NOMO-1 (cell line): ENCODE data around the gene TRIM3.
"Not testable (repeated sequence)": the region's sequence is repeated elsewhere in the genome, so short reads cannot be mapped to it uniquely, and the experiment has no call there.

Experiments
- DNase-seq, 2 experiments: peaks; one replicate each; lab custom pipeline; 2025; ENCODE audit not compliant: unreplicated experiment in 2 of 2; lab: John Stamatoyannopoulos, UW

TRIM3 gene

DNA sequence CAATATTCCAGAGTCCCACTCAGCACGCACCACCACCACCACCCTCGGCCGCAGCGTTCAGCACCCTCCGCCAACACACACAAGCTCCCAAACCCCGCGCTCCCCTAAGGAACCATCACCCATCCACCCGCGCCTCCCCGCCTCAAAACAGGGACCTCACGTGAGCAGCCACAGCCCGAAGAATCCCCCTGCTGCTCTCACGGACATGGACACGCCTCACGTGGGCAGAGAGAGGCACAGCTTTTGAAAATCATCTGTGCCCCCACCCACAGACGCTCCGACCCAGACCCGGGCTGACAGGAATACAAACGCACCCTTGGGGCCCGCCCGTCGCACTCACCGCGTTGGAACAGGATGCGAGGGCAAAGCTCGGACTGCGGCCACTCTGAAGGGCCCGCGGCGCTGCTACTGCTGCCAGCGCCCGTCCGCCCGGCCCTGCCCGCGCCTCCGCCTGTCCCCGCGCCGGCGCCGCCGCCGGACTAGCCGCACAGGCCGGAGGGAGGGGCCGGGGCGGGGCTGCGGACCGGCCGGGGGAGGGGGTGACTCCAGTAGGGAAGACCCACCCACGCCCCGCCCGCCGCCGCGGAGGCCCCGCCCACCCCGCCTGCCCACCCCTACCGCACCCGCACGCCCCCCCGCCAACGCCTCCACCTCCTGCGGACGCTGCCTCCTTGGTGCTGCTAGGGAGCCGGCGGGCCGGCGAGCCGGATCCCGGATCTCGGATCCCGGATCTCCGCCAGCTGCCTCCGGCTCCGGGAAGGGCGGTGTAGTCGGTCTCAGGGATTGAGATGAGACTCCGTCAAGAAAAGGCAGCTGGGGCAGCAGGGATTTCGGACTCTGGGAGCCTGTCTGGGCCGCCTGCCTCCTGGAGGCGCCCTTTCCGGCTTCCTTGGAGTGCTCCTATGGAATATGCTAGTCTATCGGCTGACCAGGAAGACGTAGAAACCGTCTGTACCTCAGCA lies at the start of gene TRIM3:
TRIM3 (minus strand) TSS at position 491 of the 962 bp plus-strand sequence. CDS start 8,246 bp downstream, outside the sequence.
- peak; percentile 28 to 61 for DNase-seq

- DNase-seq, result no peak
These were observed 49.5 kb upstream of the TRIM3 start for GRCh38 chr11:6523253-6523652.

DNA sequence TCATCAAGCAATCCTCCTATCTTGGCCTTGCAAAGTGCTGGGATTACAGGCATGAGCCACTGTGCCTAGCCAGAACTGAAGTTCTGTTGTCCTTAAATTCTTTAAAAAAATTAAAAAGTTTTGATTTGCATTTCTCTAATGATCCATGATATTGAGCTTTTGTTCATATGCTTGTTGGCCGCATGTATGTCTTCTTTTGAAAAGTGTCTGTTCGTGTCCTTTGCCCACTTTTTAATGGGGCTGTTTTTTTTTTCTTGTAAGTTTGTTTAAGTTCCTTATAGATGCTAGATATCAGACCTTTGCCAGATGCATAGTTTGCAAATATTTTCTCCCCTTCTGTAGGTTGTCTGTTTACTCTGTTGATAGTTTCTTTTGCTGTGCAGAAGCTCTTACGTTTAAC lies 48.2 kb upstream of the TRIM3 start:
- not testable (repeated sequence) for DNase-seq

DNA sequence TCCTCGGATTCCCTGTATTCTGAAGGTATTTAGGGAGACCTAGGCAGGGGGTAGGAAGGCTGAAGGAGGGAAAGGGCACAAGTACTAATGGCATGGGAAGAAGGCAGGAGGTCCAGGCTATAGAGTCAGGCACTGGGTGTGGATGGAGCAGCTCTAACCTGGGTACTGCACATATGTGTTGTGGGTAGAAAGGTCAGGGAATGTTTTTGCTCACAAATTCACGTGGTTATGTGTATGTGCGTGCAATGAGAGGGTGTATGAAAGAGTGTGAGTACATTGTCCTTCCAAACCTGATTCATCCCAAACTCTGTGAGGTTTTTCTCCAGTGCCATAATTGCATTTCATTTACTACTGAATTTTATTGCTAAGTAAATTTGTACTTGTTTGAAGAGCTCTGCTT lies 46.5 kb upstream of the TRIM3 start:
- no peak for DNase-seq

DNA sequence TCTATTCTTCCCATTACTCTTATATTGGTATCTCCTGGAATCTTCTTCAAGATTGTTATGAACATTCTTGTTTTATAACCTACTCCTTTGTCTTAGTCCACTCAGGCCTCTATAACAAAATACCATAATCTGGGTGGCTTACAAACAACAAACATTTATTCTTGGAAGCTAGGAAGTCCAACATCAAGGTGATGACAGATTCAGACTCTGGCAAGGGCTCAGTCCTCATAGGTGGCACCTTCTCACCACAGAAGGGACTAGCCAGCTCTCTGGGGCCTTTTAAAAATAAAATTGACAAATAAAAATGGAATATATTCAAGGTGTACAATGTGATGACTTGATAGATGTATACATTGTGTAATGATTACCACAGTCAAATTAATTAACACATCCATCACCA lies 43.1 kb upstream of the TRIM3 start:
- DNase-seq, result no peak

- DNase-seq, result peak in 1 of 2 experiments; percentile 5
These were observed 32.0 kb upstream of the TRIM3 start for GRCh38 chr11:6505577-6506240.

- no peak for DNase-seq
These were observed 30.4 kb upstream of the TRIM3 start for GRCh38 chr11:6504166-6504565.

- DNase-seq, result no peak
These were observed 28.6 kb upstream of the TRIM3 start for GRCh38 chr11:6502382-6502781.

- DNase-seq, result no peak
These were observed 24.8 kb upstream of the TRIM3 start for GRCh38 chr11:6498544-6498943.

GRCh38 chr11:6498121-6498520 lies 24.4 kb upstream of the TRIM3 start:
- no peak for DNase-seq

GRCh38 chr11:6497069-6497839 lies 23.5 kb upstream of the TRIM3 start, which contains the start of gene DNHD1:
DNHD1 (plus strand) TSS chr11:6497280; CDS start chr11:6498216, 936 bp downstream.
- DNase-seq, result no peak

DNA sequence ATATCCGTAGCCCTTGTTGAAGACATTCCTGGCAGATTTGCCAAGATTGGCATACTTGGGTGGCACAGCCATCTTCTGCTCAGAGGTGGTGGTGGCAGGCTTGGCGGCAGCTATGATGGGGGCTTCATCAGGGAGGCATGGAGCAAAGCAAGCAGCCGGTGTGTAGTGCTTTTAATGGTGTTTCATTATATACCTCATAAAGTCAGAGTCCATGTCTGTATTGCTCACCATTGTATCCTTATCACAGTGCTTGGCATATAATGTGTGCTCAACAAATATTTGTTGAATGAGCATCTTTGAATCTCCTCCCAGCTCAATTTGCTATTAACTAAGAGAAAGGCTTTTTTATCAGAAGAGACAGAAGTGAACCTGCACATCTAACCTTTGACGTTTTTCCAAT lies 15.6 kb upstream of the TRIM3 start:
- DNase-seq, result no peak

DNA sequence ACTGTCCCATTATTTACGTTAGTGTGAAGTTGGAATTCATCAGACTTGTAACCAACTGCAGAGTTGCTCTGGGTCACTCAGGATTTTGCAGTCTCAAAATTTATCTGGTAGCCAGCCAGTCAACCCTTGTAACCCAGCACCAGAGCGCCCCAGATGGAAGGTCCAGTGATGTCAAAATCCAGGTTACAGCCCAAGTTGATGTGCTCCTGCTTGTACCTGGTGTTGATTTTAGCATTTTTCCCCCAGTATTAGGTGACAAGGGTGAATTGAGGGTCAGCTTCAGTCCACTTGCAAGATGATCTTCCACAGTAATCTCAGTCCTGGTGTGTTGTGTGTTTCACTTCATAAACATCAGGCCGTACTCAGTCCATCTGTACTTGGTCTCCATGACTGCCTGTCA lies 15.1 kb upstream of the TRIM3 start:
- DNase-seq, result no peak

DNA sequence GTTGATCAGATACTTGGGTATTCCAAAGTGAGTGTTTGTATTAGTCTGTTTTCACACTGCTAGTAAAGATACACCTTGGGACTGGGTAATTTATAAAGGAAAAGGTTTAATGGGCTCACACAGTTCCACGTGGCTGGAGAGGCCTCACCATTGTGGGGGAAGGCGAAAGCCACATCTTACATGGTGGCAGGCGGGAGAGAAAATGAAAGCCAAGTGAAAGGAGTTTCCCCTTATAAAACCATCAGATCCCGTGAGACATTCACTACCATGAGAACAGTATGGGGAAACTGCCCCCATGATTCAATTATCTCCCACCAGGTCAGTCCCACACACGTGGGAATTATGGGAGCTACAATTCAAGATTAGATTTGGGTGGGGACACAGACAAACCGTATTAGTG lies 14.6 kb upstream of the TRIM3 start:
- DNase-seq, result no peak

- DNase-seq, result no peak
These were observed 13.2 kb upstream of the TRIM3 start for GRCh38 chr11:6486938-6487337.

- DNase-seq, result no peak
These were observed 12.5 kb upstream of the TRIM3 start for GRCh38 chr11:6486256-6486655.

DNA sequence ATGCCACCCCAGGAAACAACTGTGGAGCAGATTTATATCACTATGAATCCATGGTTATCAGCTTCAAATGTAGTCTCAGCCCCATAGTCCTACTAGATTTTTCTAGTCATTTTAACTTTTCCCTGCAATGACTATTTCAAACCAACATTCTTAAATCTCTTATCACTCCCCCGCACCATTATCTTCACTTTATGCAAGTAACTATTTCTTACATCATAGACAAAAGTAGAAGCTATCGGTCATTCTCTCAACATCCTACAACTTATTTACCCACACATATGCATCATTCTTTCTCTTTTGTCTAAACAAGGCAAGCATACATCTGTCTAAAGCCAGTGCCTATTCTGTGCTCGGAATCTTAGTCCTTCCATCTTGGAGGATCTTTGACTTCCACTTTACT lies 11.9 kb upstream of the TRIM3 start:
- DNase-seq, result no peak

DNA sequence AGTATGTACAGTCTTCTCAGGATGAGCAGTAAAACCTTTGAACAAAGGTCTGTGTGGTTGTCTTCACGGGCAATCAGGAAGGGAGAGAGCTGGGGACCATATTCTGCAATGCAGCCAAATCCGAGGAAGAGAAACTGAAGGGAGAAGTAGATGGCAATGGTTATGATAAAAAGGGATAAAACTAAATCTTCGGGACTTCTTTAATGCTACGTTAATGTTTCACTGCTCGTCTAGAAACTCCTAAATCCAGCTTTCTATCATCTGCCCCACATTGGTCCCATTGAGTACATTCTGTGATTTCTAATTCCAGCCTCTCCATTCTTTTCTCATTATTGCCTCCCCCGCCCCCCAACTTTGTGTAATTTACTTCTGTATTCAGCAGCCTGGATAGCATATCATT lies 9.3 kb upstream of the TRIM3 start:
- no peak for DNase-seq

DNA sequence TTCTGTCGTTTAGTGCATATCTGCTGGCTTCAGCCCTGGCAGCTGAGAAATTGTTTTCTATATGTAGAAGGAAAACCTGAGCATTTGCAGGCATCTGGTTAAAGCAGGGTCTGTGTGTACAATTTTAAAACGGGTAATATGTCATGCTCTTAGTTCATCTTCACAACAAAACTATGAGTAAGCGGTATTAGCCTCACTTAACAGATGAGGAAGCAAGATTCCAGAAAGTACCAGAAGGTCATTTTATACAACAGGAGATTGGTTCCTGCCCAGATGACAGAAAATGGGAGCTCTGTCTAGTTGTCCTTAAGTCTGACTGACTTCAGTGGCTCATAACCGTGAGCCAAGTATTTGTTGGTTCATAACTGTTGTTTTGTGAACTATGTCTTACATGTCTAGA lies 8.7 kb upstream of the TRIM3 start:
- DNase-seq, result no peak

- DNase-seq, result no peak
These were observed 8.2 kb upstream of the TRIM3 start for GRCh38 chr11:6481924-6482275.
